Measurements from ENCODE around the gene RSRP1.
"Not testable (repeated sequence)": the region's sequence is repeated elsewhere in the genome, so short reads cannot be mapped to it uniquely, and the experiment has no call there.

DNA sequence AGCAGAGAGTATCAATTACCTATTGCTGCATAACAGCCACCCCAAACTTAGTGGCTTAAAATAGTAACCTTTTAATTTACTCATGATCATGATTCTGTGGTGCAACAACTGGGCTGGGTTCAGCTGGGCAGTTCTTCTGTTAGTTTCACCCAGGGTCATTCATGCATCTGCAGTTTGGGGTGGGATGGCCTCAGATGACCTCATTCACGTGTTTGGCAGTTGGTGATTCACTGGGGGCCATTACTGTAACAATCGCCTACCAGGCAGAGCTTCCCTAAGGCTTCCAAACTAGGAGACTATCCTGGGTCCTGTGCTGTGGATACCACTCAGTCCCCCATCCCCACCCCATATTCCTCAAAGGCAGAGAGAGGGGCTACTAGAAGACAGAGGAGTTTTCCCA lies 31.1 kb upstream of the RSRP1 start:
- TF ChIP-seq, protein P1, sequence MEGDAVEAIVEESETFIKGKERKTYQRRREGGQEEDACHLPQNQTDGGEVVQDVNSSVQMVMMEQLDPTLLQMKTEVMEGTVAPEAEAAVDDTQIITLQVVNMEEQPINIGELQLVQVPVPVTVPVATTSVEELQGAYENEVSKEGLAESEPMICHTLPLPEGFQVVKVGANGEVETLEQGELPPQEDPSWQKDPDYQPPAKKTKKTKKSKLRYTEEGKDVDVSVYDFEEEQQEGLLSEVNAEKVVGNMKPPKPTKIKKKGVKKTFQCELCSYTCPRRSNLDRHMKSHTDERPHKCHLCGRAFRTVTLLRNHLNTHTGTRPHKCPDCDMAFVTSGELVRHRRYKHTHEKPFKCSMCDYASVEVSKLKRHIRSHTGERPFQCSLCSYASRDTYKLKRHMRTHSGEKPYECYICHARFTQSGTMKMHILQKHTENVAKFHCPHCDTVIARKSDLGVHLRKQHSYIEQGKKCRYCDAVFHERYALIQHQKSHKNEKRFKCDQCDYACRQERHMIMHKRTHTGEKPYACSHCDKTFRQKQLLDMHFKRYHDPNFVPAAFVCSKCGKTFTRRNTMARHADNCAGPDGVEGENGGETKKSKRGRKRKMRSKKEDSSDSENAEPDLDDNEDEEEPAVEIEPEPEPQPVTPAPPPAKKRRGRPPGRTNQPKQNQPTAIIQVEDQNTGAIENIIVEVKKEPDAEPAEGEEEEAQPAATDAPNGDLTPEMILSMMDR (IDR thresholded peaks at IDR 0.05 in 2 of 3, conservative IDR thresholded peaks at IDR 0.05 in 1 of 3; ENCODE audit: borderline replicate concordance in 1 of 3, insufficient read depth in 1 of 3, low read depth in 2 of 3, low read length in 2 of 3): not testable (repeated sequence)
- TF ChIP-seq ZNF274 (IDR thresholded peaks at IDR 0.05; ENCODE audit: low read depth, low read length): not testable (repeated sequence)
